HCT116 (cell line): Measurements from ENCODE around the gene LGALS7. TPM values are rescaled to one million over a fixed set of nuclear protein-coding genes. Genes with fewer than 3 reads are reported as not detected.

ENCODE experiments used
- ATAC-seq: fragments of 200-7000 bp; cut with Tn5 transposase; 2 replicates; pipeline ENCODE4 v1.9.1; 2020; ENCODE audit warnings: mild to moderate bottlenecking, moderate library complexity
- BruUV-seq: library from RNA; stranded (reverse); fragments of 400-500 nt; replicated peaks from 2 replicates; lab custom pipeline; 2021; lab: Mats Ljungman, UMichigan
- CTCF ChIA-PET: fragments of 300-600 bp; sonication (Branson Sonifier 250); formaldehyde crosslinking; loops from one replicate; lab custom pipeline; 2021; ENCODE audit warnings: antibody characterized with exemption; lab: Charles Lee
- POLR2A ChIA-PET: fragments of 300-600, 350-600 bp; sonication (Branson Sonifier 250); formaldehyde crosslinking; loops from one replicate; lab custom pipeline; 2021; ENCODE audit warnings: antibody characterized with exemption; lab: Charles Lee
- RAD21 ChIA-PET, 2 experiments: fragments of 300-600 bp; sonication (Branson Sonifier 250); formaldehyde crosslinking; loops; one replicate each; lab custom pipeline; 2023; ENCODE audit warnings: low total read pairs in 2 of 2; ENCODE audit not compliant: uncharacterized antibody in 2 of 2, unreplicated experiment in 2 of 2, low non-redundant PET in 1 of 2; lab: Charles Lee
- DNase-seq: peaks from one replicate; pipeline ENCODE4 v3.0.0-alpha.2; 2010; ENCODE audit warnings: low read depth, low spot score
- H2AFZ ChIP-seq: fragments of 200-600 bp; shearing (Covaris generic), sonication (generic); 2 replicates; pipeline ENCODE4 v1.6.1; 2017; ENCODE audit warnings: low read depth, mixed run types, mixed read lengths, antibody characterized with exemption, low read length; ENCODE audit not compliant: poor library complexity, severe bottlenecking
- H3K27ac ChIP-seq: 2 replicates; pipeline ENCODE4 v1.5.1; 2012; ENCODE audit warnings: low read depth, low read length
- H3K27me3 ChIP-seq: fragments of 200-600 bp; sonication (generic); 2 replicates; pipeline ENCODE4 v1.6.1; 2016; ENCODE audit warnings: mixed run types, low read length, mixed read lengths; ENCODE audit not compliant: insufficient read depth
- H3K36me3 ChIP-seq, 2 experiments: fragments of 200-500 bp in 1 of 2; fragments of 200-600 bp in 1 of 2; sonication (Bioruptor generic) in 1 of 2; sonication (generic) in 1 of 2; 2 replicates each; pipeline versions ENCODE4 v1.5.1 to v1.6.1; 2014 to 2016; ENCODE audit warnings: low read length in 2 of 2, inconsistent platforms in 1 of 2, mixed read lengths in 1 of 2, mixed run types in 1 of 2; ENCODE audit not compliant: insufficient read depth in 2 of 2, control insufficient read depth in 1 of 2
- H3K4me1 ChIP-seq, 2 experiments: fragments of 200-600 bp in 1 of 2; sonication (generic) in 1 of 2; 2 replicates each; pipeline versions ENCODE4 v1.5.1 to v1.6.1; 2012 to 2017; ENCODE audit warnings: low read length in 2 of 2, inconsistent platforms in 1 of 2, mild to moderate bottlenecking in 1 of 2, mixed read lengths in 1 of 2, mixed run types in 1 of 2, moderate library complexity in 1 of 2; ENCODE audit not compliant: insufficient read depth in 2 of 2, control insufficient read depth in 1 of 2
- H3K4me2 ChIP-seq: fragments of 200-600 bp; sonication (generic); 2 replicates; pipeline ENCODE4 v1.6.1; 2017; ENCODE audit warnings: mixed run types, low read length, mixed read lengths
- H3K4me3 ChIP-seq, 2 experiments: fragments of 200-600 bp in 1 of 2; sonication (generic) in 1 of 2; replicated peaks in 1 of 2; 2 replicates each; pipeline ENCODE4 v1.5.1; 2011 to 2016; ENCODE audit warnings: low read length in 2 of 2, control low read depth in 1 of 2, low read depth in 1 of 2, mild to moderate bottlenecking in 1 of 2, mixed read lengths in 1 of 2, mixed run types in 1 of 2
- H3K79me2 ChIP-seq: fragments of 200-600 bp; sonication (generic); 2 replicates; pipeline ENCODE4 v1.6.1; 2017; ENCODE audit warnings: mild to moderate bottlenecking, mixed run types, low read length, moderate library complexity, mixed read lengths; ENCODE audit not compliant: insufficient read depth
- H3K9ac ChIP-seq: fragments of 200-600 bp; sonication (generic); 2 replicates; pipeline ENCODE4 v1.6.1; 2016; ENCODE audit warnings: low read length, mixed read lengths
- H3K9me2 ChIP-seq: fragments of 200-600 bp; sonication (generic), shearing (Covaris generic); 2 replicates; pipeline ENCODE4 v1.6.1; 2017; ENCODE audit warnings: mixed run types, mild to moderate bottlenecking, moderate library complexity; ENCODE audit not compliant: insufficient read depth
- H3K9me3 ChIP-seq, 2 experiments: fragments of 200-500 bp in 1 of 2; fragments of 200-600 bp in 1 of 2; sonication (Bioruptor generic) in 1 of 2; sonication (generic) in 1 of 2; 2 replicates each; pipeline ENCODE4 v1.6.1; 2014 to 2017; ENCODE audit warnings: low read length in 2 of 2, mixed read lengths in 2 of 2, inconsistent platforms in 1 of 2, low read depth in 1 of 2, mild to moderate bottlenecking in 1 of 2, mixed run types in 1 of 2, moderate library complexity in 1 of 2; ENCODE audit not compliant: control insufficient read depth in 1 of 2, insufficient read depth in 1 of 2
- H4K20me1 ChIP-seq: fragments of 200-600 bp; sonication (generic), shearing (Covaris generic); 2 replicates; pipeline ENCODE4 v1.6.1; 2017; ENCODE audit warnings: mixed run types, mild to moderate bottlenecking, moderate library complexity; ENCODE audit not compliant: insufficient read depth
- CEBPB ChIP-seq: IDR thresholded peaks from 2 replicates; pipeline ENCODE4 v1.6.1; 2012; ENCODE audit warnings: low read depth
- ELF1 ChIP-seq: IDR thresholded peaks from 2 replicates; pipeline ENCODE4 v1.6.1; 2012; ENCODE audit warnings: low read depth, borderline replicate concordance
- EZH2 ChIP-seq: fragments of 200-600 bp; sonication (generic); IDR thresholded peaks from 2 replicates; pipeline ENCODE4 v1.6.1; 2017; ENCODE audit warnings: antibody characterized with exemption, mixed run types
- EZH2phosphoT487 ChIP-seq: fragments of 200-600 bp; IDR thresholded peaks from 2 replicates; pipeline ENCODE4 v1.6.1; 2018; ENCODE audit warnings: antibody characterized with exemption, borderline replicate concordance
- RAD21 ChIP-seq: IDR thresholded peaks from 2 replicates; pipeline ENCODE4 v1.6.1; 2012; ENCODE audit warnings: low read depth, mild to moderate bottlenecking
- SIN3A ChIP-seq: IDR thresholded peaks from 2 replicates; pipeline ENCODE4 v1.6.1; 2012; ENCODE audit warnings: low read depth
- intact Hi-C: fragments of 100-400 bp; cut with micrococcal nuclease; formaldehyde crosslinking; loops from 2 replicates; pipeline ENCODE4 v1.10.0; 2022
- total RNA-seq: library from RNA; stranded (reverse); gene quantifications from one replicate; pipeline ENCODE4 v1.2.1, GENCODE V29; 2021; ENCODE audit not compliant: unreplicated experiment
- TF ChIP-seq, protein P1 (sequence below), 3 experiments: fragments of 200-600 bp in 1 of 3; sonication (generic) in 1 of 3; IDR thresholded peaks in 2 of 3; conservative IDR thresholded peaks in 1 of 3; 2 replicates each; pipeline ENCODE4 v1.5.1; 2012 to 2017; ENCODE audit warnings: low read depth in 2 of 3, low read length in 2 of 3, antibody characterized with exemption in 1 of 3, borderline replicate concordance in 1 of 3, control low read depth in 1 of 3, mild to moderate bottlenecking in 1 of 3, mixed read lengths in 1 of 3, mixed run types in 1 of 3, moderate library complexity in 1 of 3; ENCODE audit not compliant: insufficient read depth in 1 of 3
- TF ChIP-seq, protein P2 (sequence below): IDR thresholded peaks from 2 replicates; pipeline ENCODE4 v1.6.1; 2012; ENCODE audit warnings: low read depth
- TF ChIP-seq, protein P3 (sequence below): IDR thresholded peaks from 2 replicates; pipeline ENCODE4 v1.6.1; 2012

LGALS7 gene
- total RNA-seq, 1 experiment from 2014 or later, result not detected

DNA sequence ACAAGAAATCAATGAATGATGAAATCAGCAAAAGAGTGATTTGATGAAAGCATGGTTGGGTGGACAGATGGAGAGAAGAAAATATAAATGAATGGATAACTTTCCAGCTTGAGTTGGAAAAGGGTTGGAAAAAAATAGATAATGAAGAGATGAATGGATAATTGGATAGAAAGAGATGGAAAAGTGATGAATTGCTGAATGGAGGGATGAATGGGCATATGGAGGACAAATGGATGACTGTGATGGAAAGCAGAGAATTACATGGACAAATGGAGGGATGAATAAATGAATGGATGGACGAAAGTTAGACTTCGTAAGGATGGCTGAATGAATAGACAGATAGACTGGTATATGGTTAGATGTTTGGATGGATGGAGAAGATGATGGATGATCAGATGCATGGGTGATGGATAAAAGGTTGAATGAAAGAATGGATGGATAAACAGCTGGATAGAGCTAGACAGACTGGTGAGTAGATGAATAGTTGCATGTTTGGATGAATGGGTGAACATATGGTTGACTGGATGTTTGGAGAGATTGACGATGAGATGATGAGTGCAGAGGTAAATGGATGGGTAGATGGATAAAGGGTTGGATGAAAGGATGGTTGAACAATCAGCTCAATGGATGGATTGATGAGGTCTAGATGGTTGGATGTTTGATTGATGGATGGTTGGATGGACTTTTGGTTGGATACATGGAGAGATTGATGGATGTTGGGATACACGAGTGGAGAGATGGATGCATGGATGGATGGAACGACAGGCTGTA lies 27.4 kb upstream of the LGALS7 start:
- ChIA-PET POLR2A (interaction anchor here (2.5 kb wide), 1 partner anchor 22 kb away, joined by 13 read pairs; no protein-coding TSS in a partner anchor), CTCF (no interaction called here)

DNA sequence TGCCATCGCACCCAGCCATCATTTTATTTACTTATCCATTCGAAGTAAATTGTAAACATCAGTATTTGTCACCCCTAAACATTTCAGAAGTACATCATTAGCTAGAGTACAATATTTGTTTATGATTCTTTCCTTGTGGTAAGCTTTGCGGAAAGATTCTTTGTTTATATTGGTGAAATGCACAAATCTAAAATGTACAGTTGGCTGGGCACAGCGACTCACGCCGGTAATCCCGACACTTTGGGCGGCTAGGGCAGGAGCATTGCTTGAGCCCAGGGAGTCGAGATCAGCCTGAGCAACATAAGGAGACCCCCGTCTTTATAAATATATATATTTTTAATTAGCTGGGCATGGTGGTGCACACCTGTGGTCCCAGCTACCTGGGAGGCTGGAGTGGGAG lies 25.8 kb upstream of the LGALS7 start:
- Histone ChIP-seq H3K4me2 (no peak overlapping the region), H2AFZ (no peak overlapping the region), H3K4me1 (peaks cover 0 to 3% of the 10 kb centered on the region in 2 experiments; a peak in 1 of 4 replicates), H3K27me3 (no peaks in the 10 kb centered on the region), H3K9ac (no peak overlapping the region), H3K27ac (no peak overlapping the region), H3K4me3 (no peak overlapping the region), H3K36me3 (no peaks in the 10 kb centered on the region), H3K79me2 (no peaks in the 10 kb centered on the region), H3K9me3 (no peaks in the 10 kb centered on the region), H4K20me1 (no peaks in the 10 kb centered on the region), H3K9me2 (no peaks in the 10 kb centered on the region)
- CTCF ChIA-PET, result no interaction called here
- RAD21 ChIA-PET, result no interaction called here
- POLR2A ChIA-PET, result interaction anchor here (2.5 kb wide), 1 partner anchor 23 kb away, joined by 13 read pairs; no protein-coding TSS in a partner anchor
- DNase-seq (no peak), ATAC-seq (no peak)
- no TSS peak for BruUV-seq
- intact Hi-C loops, result no loop called here
- TF ChIP-seq RAD21 (no peak), ELF1 (no peak), EZH2 (no peak), SIN3A (no peak), EZH2phosphoT487 (no peak), CEBPB (no peak)
- TF ChIP-seq, protein P1, sequence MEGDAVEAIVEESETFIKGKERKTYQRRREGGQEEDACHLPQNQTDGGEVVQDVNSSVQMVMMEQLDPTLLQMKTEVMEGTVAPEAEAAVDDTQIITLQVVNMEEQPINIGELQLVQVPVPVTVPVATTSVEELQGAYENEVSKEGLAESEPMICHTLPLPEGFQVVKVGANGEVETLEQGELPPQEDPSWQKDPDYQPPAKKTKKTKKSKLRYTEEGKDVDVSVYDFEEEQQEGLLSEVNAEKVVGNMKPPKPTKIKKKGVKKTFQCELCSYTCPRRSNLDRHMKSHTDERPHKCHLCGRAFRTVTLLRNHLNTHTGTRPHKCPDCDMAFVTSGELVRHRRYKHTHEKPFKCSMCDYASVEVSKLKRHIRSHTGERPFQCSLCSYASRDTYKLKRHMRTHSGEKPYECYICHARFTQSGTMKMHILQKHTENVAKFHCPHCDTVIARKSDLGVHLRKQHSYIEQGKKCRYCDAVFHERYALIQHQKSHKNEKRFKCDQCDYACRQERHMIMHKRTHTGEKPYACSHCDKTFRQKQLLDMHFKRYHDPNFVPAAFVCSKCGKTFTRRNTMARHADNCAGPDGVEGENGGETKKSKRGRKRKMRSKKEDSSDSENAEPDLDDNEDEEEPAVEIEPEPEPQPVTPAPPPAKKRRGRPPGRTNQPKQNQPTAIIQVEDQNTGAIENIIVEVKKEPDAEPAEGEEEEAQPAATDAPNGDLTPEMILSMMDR (IDR thresholded peaks at IDR 0.05 in 2 of 3, conservative IDR thresholded peaks at IDR 0.05 in 1 of 3; ENCODE audit: borderline replicate concordance in 1 of 3, insufficient read depth in 1 of 3, low read depth in 2 of 3, low read length in 2 of 3), result no peak
- TF ChIP-seq, protein P2, sequence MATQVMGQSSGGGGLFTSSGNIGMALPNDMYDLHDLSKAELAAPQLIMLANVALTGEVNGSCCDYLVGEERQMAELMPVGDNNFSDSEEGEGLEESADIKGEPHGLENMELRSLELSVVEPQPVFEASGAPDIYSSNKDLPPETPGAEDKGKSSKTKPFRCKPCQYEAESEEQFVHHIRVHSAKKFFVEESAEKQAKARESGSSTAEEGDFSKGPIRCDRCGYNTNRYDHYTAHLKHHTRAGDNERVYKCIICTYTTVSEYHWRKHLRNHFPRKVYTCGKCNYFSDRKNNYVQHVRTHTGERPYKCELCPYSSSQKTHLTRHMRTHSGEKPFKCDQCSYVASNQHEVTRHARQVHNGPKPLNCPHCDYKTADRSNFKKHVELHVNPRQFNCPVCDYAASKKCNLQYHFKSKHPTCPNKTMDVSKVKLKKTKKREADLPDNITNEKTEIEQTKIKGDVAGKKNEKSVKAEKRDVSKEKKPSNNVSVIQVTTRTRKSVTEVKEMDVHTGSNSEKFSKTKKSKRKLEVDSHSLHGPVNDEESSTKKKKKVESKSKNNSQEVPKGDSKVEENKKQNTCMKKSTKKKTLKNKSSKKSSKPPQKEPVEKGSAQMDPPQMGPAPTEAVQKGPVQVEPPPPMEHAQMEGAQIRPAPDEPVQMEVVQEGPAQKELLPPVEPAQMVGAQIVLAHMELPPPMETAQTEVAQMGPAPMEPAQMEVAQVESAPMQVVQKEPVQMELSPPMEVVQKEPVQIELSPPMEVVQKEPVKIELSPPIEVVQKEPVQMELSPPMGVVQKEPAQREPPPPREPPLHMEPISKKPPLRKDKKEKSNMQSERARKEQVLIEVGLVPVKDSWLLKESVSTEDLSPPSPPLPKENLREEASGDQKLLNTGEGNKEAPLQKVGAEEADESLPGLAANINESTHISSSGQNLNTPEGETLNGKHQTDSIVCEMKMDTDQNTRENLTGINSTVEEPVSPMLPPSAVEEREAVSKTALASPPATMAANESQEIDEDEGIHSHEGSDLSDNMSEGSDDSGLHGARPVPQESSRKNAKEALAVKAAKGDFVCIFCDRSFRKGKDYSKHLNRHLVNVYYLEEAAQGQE, result no peak

More for the DNA sequence above, 27.4 kb upstream of the LGALS7 start:
- Histone ChIP-seq H3K4me2 (no peak overlapping the region), H3K9me3 (no peaks in the 10 kb centered on the region), H3K36me3 (no peaks in the 10 kb centered on the region), H4K20me1 (no peaks in the 10 kb centered on the region), H2AFZ (no peak overlapping the region), H3K4me3 (no peak overlapping the region), H3K9me2 (no peaks in the 10 kb centered on the region), H3K9ac (no peak overlapping the region), H3K27ac (no peak overlapping the region), H3K79me2 (no peaks in the 10 kb centered on the region), H3K4me1 (peaks cover 0 to 8% of the 10 kb centered on the region in 2 experiments; a peak in 2 of 4 replicates), H3K27me3 (no peaks in the 10 kb centered on the region)
- no TSS peak for BruUV-seq
- no peak for ATAC-seq
- no peak for TF ChIP-seq EZH2phosphoT487
- TF ChIP-seq, protein P3, sequence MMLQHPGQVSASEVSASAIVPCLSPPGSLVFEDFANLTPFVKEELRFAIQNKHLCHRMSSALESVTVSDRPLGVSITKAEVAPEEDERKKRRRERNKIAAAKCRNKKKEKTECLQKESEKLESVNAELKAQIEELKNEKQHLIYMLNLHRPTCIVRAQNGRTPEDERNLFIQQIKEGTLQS, result no peak
- TF ChIP-seq CEBPB, result no peak
- intact Hi-C loops, result no loop called here
- RAD21 ChIA-PET, result no interaction called here
- DNase-seq, result no peak
